PC-3 (cell line): ENCODE measurements around the gene NKD1. TPM values are rescaled to one million over a fixed set of nuclear protein-coding genes. Genes with fewer than 3 reads are reported as not detected.

ENCODE experiments used
- ATAC-seq: fragments of 200-7000 bp; cut with Tn5 transposase; 2 replicates; pipeline ENCODE4 v1.9.1; 2020; ENCODE audit warnings: mild to moderate bottlenecking, moderate library complexity
- BruUV-seq: library from RNA; stranded (reverse); fragments of 400-500 nt; replicated peaks from 2 replicates; lab custom pipeline; 2021; lab: Mats Ljungman, UMichigan
- CTCF ChIA-PET: fragments of 300-600 bp; sonication (Branson Sonifier 250); formaldehyde crosslinking; loops from one replicate; lab custom pipeline; 2022; ENCODE audit warnings: antibody characterized with exemption; lab: Charles Lee
- POLR2A ChIA-PET: fragments of 300-600 bp; sonication (Branson Sonifier 250); formaldehyde crosslinking; loops from one replicate; lab custom pipeline; 2022; ENCODE audit warnings: antibody characterized with exemption; ENCODE audit not compliant: unreplicated experiment; lab: Charles Lee
- DNase-seq: peaks from one replicate; pipeline ENCODE4 v3.0.0-alpha.2; 2015
- H2AFZ ChIP-seq: fragments of 300-600 bp; sonication (generic); 2 replicates; pipeline ENCODE4 v1.6.0; 2016; ENCODE audit warnings: antibody characterized with exemption, low read length
- H3F3A ChIP-seq: fragments of 300-600 bp; sonication (generic); one replicate; pipeline ENCODE4 v1.6.0; 2017; ENCODE audit warnings: antibody characterized with exemption, low read length, control low read depth, mild to moderate bottlenecking; ENCODE audit not compliant: unreplicated experiment
- H3K27ac ChIP-seq: fragments of 300-600 bp; sonication (generic); 2 replicates; pipeline ENCODE4 v1.5.1; 2016; ENCODE audit warnings: mild to moderate bottlenecking, low read length
- H3K27me3 ChIP-seq: fragments of 300-600 bp; sonication (generic); 2 replicates; pipeline ENCODE4 v1.6.1; 2016; ENCODE audit warnings: low read length, mixed read lengths
- H3K36me3 ChIP-seq: fragments of 300-600 bp; sonication (generic); 2 replicates; pipeline ENCODE4 v1.6.1; 2016; ENCODE audit warnings: low read depth, mixed run types, low read length, mixed read lengths
- H3K4me1 ChIP-seq: fragments of 300-600 bp; sonication (generic); 2 replicates; pipeline ENCODE4 v1.5.1; 2016; ENCODE audit warnings: low read length; ENCODE audit not compliant: insufficient read depth
- H3K4me2 ChIP-seq: fragments of 300-600 bp; sonication (generic); 2 replicates; pipeline ENCODE4 v1.6.0; 2016; ENCODE audit warnings: low read length
- H3K4me3 ChIP-seq: fragments of 300-600 bp; sonication (generic); 2 replicates; pipeline ENCODE4 v1.5.1; 2016; ENCODE audit warnings: mild to moderate bottlenecking, low read length, mixed read lengths
- H3K79me2 ChIP-seq: fragments of 300-600 bp; sonication (generic); 2 replicates; pipeline ENCODE4 v1.6.1; 2017; ENCODE audit warnings: low read length, mixed read lengths
- H3K9ac ChIP-seq: fragments of 300-600 bp; sonication (generic); 2 replicates; pipeline ENCODE4 v1.6.0; 2016; ENCODE audit warnings: mild to moderate bottlenecking, low read length
- H3K9me2 ChIP-seq: fragments of 300-600 bp; sonication (generic); replicated peaks from 2 replicates; pipeline ENCODE4 v1.6.1; 2016; ENCODE audit warnings: mixed run types, low read length, mixed read lengths
- H3K9me3 ChIP-seq: fragments of 300-600 bp; sonication (generic); 2 replicates; pipeline ENCODE4 v1.6.1; 2016; ENCODE audit warnings: low read length, mixed read lengths
- H4K20me1 ChIP-seq: fragments of 300-600 bp; sonication (generic); 2 replicates; pipeline ENCODE4 v1.6.1; 2016; ENCODE audit warnings: low read length, mixed read lengths
- EZH2 ChIP-seq: fragments of 300-600 bp; sonication (generic); IDR thresholded peaks from one replicate; pipeline ENCODE4 v1.6.1; 2017; ENCODE audit warnings: antibody characterized with exemption, mild to moderate bottlenecking, low read length; ENCODE audit not compliant: unreplicated experiment
- EZH2phosphoT487 ChIP-seq: fragments of 300-600 bp; sonication (generic); IDR thresholded peaks from 2 replicates; pipeline ENCODE4 v1.6.1; 2018; ENCODE audit warnings: mild to moderate bottlenecking, antibody characterized with exemption, low read length, borderline replicate concordance
- intact Hi-C: fragments of 100-400 bp; cut with micrococcal nuclease; formaldehyde crosslinking; loops from 2 replicates; pipeline ENCODE4 v1.9.0; 2023
- total RNA-seq: library from RNA; depleted of rRNA; stranded (reverse); fragments of >200 nt; gene quantifications from 2 replicates; pipeline ENCODE4 v1.2.3, GENCODE V29; 2014
- TF ChIP-seq, protein P1 (sequence below): fragments of 300-600 bp; sonication (generic); conservative IDR thresholded peaks from 2 replicates; pipeline ENCODE4 v1.5.1; 2017; ENCODE audit warnings: antibody characterized with exemption, low read depth, mild to moderate bottlenecking, low read length

NKD1 gene
- total RNA-seq, 1 experiment from 2014 or later, result 0.07 TPM

DNA sequence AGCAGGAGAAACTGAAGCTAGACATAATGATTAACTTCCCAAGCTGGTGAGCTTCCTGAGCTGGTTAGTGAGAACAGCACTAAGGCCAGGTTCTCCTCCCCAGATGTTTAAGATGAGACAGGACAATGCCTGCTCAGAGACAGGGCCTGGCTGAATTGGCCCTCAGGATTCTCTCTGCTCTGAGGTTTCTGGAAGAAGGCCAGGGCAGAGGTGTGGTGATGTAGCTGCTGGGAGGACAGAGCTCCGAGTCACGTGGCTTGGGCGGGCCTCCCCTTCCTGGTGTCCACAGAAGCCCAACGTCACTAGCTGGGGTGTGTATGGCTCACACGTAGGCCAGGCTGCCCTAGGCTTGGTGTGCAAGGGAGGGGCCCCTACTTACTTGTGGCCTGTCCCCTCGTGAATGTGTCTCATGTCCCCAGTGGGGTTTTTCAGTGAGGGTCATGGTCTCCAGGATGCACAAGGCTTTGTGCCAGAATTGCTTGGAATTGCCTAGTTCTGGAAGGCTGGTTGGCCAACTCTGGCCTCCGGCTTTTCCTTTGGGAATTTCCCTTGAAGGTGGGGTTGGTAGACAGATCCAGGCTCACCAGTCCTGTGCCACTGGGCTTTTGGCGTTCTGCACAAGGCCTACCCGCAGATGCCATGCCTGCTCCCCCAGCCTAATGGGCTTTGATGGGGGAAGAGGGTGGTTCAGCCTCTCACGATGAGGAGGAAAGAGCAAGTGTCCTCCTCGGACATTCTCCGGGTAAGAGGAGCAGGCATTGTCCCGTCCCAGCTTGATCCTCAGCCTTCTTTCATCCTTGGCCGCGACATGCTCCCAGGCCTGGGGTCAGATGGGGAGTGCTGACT, 148.6 kb downstream of the NKD1 start:
- ChIA-PET CTCF (no interaction called here), POLR2A (no interaction called here)
- Histone ChIP-seq H3K9me3 (no peaks in the 10 kb centered on the region), H3K4me1 (no peaks in the 10 kb centered on the region), H4K20me1 (no peaks in the 10 kb centered on the region), H3K27ac (no peak overlapping the region), H3K9me2 (no peaks in the 10 kb centered on the region), H2AFZ (no peak overlapping the region), H3F3A (no peaks in the 10 kb centered on the region), H3K4me2 (no peak overlapping the region), H3K79me2 (no peaks in the 10 kb centered on the region), H3K9ac (no peak overlapping the region), H3K4me3 (no peak overlapping the region), H3K27me3 (no peaks in the 10 kb centered on the region), H3K36me3 (no peaks in the 10 kb centered on the region)
- peak; percentile 42 for DNase-seq
- no peak for TF ChIP-seq EZH2
- TF ChIP-seq EZH2phosphoT487, result no peak
- TF ChIP-seq, protein P1, sequence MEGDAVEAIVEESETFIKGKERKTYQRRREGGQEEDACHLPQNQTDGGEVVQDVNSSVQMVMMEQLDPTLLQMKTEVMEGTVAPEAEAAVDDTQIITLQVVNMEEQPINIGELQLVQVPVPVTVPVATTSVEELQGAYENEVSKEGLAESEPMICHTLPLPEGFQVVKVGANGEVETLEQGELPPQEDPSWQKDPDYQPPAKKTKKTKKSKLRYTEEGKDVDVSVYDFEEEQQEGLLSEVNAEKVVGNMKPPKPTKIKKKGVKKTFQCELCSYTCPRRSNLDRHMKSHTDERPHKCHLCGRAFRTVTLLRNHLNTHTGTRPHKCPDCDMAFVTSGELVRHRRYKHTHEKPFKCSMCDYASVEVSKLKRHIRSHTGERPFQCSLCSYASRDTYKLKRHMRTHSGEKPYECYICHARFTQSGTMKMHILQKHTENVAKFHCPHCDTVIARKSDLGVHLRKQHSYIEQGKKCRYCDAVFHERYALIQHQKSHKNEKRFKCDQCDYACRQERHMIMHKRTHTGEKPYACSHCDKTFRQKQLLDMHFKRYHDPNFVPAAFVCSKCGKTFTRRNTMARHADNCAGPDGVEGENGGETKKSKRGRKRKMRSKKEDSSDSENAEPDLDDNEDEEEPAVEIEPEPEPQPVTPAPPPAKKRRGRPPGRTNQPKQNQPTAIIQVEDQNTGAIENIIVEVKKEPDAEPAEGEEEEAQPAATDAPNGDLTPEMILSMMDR, result no peak
- BruUV-seq, result no TSS peak
- intact Hi-C loops, result no loop called here
- peak; percentile 38 for ATAC-seq

GRCh38 chr16:50697421-50697715, 149.2 kb downstream of the NKD1 start:
- Histone ChIP-seq H3K36me3 (no peaks in the 10 kb centered on the region), H3K4me3 (no peak overlapping the region), H3K27me3 (no peaks in the 10 kb centered on the region), H3K9me2 (no peaks in the 10 kb centered on the region), H3F3A (no peaks in the 10 kb centered on the region), H3K79me2 (no peaks in the 10 kb centered on the region), H3K9ac (no peak overlapping the region), H4K20me1 (no peaks in the 10 kb centered on the region), H3K4me2 (no peak overlapping the region), H3K9me3 (no peaks in the 10 kb centered on the region), H3K4me1 (no peaks in the 10 kb centered on the region), H2AFZ (no peak overlapping the region), H3K27ac (no peak overlapping the region)
- DNase-seq (no peak), ATAC-seq (no peak)
- no TSS peak for BruUV-seq
- intact Hi-C loops, result no loop called here
- ChIA-PET POLR2A (no interaction called here), CTCF (no interaction called here)
- TF ChIP-seq, protein P1, result no peak
- TF ChIP-seq EZH2phosphoT487 (no peak), EZH2 (no peak)
